GM18909 (cell line): ENCODE results near the gene LPP.

Experiments
- ATAC-seq: cut with Tn5 transposase; IDR thresholded peaks from one replicate; pipeline ENCODE4 v1.9.1; 2021; ENCODE audit warnings: mild to moderate bottlenecking; ENCODE audit not compliant: unreplicated experiment, poor library complexity

The LPP gene

GRCh38 chr3:188134856-188135255, 19.1 kb upstream of the LPP start:
- no peak for ATAC-seq

DNA sequence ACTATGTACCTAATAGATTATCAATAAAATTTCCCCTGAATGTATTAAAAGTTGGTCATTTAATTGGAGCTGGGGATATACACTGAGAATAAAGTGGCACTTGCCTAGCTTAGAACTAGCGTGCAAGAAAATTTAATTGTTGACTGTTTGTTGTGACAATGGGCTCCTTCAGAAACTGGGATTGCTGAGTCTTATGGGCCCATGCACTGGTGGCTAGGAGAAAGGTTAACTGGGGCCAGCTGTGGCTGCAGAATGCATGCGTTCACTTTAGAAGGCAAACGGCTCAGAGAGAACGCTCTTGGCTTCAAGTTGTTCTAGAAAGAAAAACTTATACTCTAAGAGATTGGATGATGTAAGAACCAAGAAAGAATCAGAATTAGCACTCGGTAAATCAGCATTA, 18.7 kb upstream of the LPP start:
- ATAC-seq, result no peak

DNA sequence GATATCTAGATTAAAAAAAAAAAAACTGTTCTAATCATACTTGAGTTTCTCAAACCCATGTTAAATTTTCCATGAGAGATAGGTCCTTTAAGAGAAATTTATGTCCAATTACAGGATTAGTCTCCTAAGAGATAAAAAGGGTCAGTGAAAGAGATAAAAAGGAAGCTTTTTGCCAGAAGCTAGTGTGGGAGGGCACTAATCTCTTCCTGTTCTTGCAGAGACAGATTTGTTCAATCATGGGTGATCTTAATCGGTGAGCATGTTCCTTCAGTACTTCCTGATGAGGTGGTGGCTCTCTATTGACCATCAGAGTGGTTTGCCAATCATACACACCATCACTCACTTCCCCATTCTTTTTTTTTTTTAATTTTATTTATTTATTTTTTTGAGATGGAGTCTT, 16.9 kb upstream of the LPP start:
- ATAC-seq, result no peak

DNA sequence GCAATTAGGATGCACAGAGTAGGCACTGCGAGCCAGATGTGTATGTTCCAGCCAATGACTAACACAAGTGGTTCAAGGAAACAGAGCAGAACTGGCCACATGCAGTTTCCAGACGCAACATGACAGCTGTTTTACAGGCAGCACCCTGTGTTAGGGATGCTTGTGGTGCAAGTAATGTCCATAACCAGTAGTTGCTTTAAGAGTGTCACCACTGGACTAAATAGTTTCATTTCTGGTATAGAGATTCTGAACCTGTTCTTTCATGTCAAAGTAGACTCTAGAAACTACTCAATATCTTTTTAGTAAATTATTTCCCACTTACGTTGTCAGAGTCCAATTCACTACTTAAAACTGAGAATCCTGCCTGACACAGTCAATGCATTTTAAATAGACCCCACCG, 14.5 kb upstream of the LPP start:
- no peak for ATAC-seq

DNA sequence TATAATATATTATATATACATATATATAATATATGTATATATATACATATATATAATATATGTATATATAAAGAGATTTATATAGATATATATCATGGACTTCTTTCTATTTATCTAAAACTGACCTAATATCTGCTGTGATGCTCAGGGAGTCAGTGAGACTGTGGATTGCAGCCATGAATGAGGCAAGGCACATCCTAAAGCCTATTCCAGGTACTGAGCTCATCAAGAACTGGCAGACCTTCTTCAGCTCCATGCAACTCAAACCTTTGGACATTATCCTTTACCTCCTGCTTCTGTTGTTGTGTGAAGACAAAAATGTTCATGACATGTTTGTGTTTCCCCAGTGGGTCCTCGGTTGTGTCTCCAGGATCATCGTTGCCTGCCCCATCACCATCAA, 7.7 kb upstream of the LPP start:
- no peak for ATAC-seq

DNA sequence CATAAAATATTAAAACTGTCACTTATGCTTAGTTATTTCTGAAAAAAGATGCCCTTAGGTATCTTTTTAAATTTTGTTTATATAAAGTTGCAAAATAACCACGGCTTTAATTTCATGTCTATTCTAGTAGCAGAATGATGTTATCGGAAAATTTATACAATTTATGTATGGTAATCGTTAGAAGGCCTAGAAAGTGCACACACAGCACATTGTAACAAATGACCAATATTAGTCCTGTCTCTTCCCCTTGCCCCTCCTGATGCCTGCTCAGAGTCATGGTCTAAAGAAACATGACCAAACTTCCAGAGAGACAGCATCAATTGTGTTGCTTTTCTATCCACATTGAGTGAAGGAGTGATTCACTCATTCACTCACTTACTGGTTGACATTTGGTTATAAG, 6.2 kb upstream of the LPP start:
- no peak for ATAC-seq

GRCh38 chr3:188148318-188148717, 5.6 kb upstream of the LPP start:
- ATAC-seq, result no peak

- ATAC-seq, result no peak
These were observed 4.4 kb upstream of the LPP start for GRCh38 chr3:188149587-188149986.

GRCh38 chr3:188150982-188151381, 3.0 kb upstream of the LPP start:
- ATAC-seq, result no peak

- no peak for ATAC-seq
These were observed 2.5 kb upstream of the LPP start for GRCh38 chr3:188151438-188151837.

DNA sequence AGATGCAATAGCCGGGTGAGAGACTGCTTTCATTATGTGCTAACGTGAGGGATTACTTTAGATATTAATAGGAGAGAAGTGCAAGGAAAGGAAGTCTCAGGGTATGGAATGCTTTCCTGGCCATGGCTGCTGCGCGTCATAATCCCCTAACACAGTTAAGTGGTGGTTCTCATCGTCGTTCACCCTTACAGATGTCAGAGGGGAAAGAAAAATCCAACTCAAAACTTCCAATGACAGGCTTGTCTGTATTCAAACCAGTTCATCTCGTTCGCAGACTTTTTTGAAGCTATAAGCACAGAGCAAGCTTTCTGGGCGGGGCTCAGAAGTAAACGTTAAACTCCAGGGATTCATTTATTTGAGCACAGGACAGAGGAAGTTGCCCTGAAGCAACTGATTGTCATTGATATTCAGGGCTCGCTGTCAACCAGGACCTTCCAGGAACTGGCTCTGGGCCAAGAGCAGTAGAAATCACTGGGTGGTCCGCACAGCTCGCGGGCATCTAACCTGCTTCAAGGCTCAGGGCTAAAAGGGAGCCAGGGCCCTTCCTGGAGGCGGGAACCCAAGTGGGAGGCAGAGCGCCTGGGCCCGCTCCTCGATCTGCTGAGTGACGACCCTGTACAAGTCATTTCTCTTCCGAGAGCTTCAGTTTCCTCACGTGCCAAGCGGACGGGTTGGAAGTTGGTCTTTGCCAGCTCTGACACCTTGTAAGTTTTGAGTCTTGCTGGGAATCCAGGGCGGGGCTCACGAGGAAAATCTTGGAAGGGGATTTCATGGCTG, 1.1 kb upstream of the LPP start:
- ATAC-seq, result no peak

DNA sequence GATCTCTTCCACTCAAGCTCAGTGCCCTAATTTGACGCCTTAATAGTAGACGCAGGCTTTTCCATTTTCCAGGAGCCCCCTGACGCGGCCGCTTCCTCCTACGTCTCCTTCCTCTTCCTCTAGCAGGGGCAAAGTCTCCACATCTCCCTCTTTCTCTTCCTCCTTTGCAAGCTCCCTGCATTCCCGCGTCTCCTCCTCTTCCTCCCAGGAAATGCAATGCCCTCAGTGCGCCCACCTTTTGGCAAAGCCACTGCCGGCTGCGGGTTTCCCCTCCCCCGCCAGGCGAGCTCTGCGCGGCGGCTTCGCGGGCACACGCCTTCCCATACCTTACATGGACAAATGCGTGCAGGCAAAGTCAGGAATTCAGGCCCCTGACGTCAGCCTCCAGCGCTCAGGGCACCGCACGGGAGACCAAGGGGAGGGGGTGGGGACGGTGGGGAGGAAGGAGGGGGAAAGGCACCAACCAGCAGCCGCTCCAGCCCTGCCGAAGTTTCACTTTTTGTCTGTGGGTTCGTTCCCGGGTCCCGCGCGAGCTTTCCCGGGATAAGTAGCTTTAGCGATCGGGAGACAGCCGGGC, 432 bp upstream of the LPP start:
- ATAC-seq, result peak; percentile 21

DNA sequence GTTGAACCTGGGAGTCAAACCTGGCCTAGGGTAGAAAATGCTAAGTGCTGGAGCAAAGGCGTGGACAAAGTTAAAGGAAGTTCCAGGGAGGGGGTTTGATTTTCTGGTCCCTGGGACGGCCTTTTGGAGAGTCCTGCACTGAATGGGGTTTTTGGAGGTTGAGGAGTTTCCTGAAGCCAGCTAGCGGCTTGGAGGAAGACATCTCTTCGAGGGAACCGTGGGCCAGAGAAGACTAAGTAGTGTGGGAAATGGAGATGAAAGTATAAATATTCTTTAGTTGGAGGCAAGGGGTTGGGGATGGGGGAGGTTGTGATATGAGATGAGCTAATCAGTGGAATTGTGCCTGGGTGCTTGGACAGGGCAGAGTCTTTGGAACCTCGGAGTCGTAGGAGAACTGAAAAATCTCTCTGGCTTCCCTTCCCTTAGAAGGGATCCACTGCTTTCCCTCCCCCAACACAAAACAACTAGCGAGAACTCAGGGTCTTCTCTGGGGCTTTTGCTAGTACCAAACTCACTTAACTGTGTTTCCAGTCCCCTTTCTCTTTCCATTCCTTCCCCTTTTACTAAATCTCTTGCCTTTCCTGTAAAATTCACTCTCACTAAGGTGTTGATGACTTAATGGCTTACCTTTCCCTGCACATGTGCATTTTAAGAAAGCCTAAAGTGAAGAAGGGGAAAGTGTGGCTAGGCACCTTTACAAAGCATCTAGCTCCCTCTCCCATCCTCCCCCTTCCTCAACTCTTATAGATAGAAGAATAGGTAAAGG, 1.0 kb downstream of the LPP start:
- no peak for ATAC-seq

GRCh38 chr3:188156056-188156455, 2.1 kb downstream of the LPP start:
- ATAC-seq, result no peak

- ATAC-seq, result no peak
These were observed 3.5 kb downstream of the LPP start for GRCh38 chr3:188157407-188157806.

DNA sequence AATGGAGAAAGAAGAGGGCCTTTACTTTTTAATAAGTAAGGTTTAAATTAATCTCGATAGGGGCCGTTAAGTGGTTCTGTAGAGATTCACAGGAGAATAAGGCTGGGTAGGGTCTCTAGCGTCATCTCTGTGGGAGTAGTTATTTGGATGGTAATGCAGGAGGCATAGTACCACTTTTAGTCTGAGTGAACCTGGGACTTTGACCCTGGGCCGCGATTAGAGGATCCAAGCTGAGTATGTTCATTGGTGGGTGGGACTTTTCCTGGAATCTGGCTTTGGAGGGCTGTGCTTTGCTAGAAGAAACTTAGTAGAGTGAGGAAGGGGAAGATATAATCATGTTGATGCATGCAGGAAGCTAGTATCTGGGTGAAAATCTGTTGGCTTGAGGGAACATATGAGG, 4.0 kb downstream of the LPP start:
- no peak for ATAC-seq

- ATAC-seq, result no peak
These were observed 4.9 kb downstream of the LPP start for GRCh38 chr3:188158731-188159310.

DNA sequence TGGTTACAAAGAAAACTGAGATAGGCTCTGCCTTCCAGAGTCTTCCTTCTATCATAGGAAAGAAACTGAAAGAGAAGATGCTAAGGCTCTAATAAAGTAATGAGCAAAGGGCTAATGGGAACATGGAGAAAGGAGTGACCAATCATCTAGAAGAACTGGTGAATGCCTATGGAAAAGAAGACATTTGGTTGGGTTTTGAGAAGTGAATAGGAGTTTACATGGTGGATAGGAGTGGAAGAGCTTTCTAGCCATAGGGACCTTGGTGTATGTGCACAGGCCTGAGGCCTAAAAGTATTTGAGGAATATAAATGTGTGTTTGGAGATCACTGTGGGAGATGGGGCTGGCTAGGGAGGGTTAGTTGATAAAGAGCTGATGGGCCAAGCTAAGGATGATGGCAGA, 6.8 kb downstream of the LPP start:
- no peak for ATAC-seq

DNA sequence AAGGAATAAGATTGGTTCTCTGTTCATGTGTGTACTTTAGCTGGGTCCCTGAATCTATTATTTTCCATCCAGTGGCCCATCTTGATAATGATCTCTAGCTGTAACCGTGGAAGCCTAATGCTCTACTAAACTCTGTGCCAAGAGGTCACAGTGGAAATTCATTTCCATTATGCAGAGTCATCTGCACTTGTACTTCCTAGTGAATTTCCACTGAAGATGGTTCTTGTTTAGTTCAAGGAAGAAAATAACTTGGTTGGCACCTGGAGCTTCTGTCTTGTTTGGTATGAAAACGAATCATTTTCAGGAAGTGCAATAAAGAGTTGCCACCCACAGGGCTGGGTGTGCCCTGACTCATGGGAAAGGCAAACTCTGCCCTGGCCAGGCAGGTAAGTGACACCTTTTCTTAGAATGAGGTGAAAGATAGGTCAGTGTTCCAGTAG, 10.3 kb downstream of the LPP start:
- no peak for ATAC-seq

- no peak for ATAC-seq
These were observed 11.6 kb downstream of the LPP start for GRCh38 chr3:188165596-188165995.

DNA sequence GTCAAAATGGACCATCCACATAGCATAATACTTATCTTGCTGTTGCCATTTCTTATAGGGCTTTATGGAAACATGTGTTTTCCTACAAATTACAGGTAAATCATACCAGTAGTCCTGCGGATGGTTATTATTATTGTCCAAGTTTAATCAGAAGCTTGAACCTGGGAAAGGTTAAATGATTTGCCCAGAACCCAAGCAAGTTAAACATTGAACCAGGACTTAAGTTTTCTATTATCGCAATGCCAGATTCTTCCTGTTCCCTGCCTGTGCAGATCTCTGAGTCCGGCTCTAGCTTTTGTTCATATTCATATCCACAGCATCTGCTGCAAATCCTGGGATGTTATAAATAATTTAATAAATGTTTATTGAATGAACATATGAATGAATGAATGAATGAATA, 12.5 kb downstream of the LPP start:
- no peak for ATAC-seq
